GM18907 (cell line): ENCODE data around the gene G0S2.

ENCODE experiments used
- ATAC-seq: cut with Tn5 transposase; IDR thresholded peaks from one replicate; pipeline ENCODE4 v1.9.1; 2021; ENCODE audit warnings: mild to moderate bottlenecking, moderate library complexity; ENCODE audit not compliant: unreplicated experiment

G0S2 gene

DNA sequence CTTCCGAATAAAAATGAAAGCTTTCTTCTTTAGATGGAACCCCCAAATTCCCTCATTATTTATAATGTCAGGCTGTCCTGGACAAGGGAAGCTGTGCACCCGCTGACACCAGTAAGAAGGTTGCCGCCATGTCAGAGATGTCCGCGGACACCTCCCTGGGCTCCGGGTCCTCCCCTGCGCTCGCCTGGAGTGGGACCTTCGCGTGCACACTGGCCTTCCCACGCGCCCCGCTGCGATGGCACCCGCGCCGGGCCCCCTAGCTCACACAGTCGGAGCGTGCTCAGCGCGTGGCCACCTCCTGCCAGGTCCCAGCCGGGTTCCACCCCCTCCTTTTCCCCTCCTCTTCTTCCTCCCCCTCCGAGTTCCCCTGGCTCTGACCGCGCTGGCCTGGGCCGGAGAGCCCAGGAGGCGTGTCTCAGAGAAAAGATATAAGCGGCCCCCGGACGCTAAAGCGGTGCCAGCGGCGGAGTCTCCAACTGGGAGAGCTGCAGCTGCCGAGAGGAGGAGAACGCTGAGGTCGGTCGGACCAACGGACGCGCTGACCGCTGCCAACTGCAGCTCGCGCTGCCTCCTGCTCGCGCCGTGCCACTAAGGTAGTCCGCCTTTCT is at the start of gene G0S2:
Gene G0S2 (plus strand): TSS at position 456 of the 608 bp plus-strand sequence. CDS start 273 bp downstream, outside the sequence.
- no peak for ATAC-seq

- ATAC-seq: no peak
These were observed 49.4 kb upstream of the G0S2 start for GRCh38 chr1:209625791-209626285.

DNA sequence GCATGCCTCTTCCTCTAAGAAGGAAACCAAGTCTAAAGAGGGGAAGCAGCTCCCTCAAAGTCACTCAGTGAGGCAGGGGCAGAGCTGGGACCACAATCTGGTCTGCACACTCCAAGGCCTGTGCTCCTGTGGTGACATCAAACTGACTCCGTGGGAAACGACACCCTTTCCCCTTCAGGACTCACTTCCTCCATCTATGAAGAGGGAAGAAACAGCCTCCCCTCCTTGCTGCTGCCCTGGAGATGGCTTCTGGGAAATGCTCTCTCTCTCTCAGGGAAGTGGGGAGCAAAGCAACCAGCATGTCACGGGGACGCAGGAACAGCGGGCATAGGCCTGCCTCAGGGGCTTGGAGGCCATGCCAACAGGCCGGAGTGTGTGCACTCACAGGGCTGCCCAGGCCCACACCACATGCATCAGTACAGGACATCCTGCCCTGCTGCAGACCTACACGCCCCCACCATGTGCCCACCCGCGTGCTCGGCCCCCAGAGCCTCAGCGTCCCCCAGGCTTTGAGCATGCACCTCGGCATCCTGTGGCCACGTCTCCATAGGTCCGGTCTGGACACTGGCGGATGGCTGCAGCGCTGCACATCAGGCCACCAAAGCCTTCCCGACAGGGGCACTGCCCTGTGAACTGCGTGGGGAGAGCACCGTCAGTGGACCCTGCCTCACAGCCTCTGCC is 48.7 kb upstream of the G0S2 start:
- ATAC-seq: no peak

GRCh38 chr1:209627027-209627731 is 48.0 kb upstream of the G0S2 start:
- peak; percentile 3 for ATAC-seq

DNA sequence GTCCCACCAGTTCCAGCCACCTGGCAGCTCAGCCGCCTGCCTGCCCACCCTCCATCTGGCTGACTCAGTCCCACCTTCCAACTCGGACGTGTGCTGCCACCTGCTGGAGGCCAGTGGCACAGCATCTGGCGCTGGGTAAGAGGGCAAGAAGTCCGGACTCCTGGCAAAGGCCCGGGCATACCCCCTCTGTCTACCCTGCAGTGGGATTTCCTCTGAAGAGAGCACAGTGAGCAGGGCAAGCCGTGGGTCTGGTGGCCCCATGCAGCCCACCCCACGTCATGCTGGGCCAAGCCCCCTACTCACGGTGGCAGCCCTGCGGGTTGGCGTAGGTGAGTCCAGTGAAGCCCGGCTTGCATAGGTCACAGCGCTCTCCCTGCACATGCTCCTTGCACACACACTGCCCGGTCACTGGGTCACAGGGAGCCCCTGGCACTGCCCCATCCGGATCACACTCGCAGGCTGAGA is 47.4 kb upstream of the G0S2 start:
- peak; percentile 90 for ATAC-seq

DNA sequence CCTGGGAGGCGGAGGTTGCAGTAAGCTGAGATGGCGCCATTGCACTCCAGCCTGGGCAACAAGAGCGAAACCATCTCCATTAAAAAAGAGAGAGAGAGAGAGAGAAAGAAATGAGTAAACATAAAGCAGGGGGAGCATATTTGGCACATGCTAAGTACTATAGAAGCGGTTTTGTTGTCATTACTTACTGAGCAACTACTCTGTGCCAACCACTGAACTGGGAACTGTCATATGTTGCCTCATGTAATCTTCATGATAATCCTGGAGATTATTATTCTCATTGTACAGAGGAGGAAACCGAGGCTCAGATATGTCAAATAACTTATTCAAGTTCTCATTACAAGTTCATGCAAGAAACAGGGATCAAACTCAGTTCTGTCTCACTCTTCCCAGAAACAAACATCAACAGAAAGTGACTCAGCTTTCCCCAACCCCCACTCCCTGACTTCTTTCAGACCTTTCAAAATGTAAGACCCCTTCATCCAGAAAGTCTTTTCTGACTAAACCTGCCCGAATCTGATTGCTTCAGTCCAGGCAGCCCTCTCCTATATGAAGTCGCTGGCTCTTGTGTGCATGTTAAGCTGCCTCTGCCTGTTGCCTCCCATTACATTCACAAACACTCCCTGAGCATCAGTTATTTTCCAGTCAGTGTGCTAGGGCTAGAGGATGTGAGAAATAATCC is 46.5 kb upstream of the G0S2 start:
- ATAC-seq: no peak

GRCh38 chr1:209629621-209630382 is 45.4 kb upstream of the G0S2 start:
- no peak for ATAC-seq

- no peak for ATAC-seq
These were observed 44.6 kb upstream of the G0S2 start for GRCh38 chr1:209630383-209631225.

DNA sequence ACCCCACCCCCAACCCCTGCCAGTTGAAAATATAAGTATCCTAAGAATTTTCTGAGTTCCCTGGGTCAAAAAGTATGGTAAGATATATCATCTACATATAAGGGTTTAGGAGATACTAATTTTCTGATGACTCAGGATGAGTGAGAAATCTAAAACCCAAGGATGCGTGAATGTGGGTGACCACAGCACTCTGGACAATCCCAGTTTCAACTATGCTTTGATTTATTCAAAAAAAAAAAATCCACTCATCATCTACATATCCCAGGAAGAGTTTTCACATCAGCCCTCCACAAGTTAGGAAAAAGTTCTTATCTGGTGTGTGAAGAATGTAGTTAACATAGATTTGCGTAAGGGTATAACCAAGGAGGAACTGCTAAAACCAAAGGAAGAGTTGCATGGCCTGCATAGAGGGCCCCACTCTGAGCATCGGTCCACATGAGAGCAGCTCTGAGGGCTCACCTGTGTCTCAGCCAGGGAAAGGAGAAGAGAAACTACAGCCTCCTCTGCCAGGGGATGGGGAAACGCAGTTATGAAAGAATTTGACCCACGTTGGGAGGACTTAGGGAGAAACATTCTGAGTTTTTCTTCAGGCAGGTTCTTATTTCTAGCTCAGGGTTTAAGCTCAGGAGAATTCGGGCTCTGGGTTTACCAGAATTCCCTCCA is 41.7 kb upstream of the G0S2 start:
- ATAC-seq: no peak

DNA sequence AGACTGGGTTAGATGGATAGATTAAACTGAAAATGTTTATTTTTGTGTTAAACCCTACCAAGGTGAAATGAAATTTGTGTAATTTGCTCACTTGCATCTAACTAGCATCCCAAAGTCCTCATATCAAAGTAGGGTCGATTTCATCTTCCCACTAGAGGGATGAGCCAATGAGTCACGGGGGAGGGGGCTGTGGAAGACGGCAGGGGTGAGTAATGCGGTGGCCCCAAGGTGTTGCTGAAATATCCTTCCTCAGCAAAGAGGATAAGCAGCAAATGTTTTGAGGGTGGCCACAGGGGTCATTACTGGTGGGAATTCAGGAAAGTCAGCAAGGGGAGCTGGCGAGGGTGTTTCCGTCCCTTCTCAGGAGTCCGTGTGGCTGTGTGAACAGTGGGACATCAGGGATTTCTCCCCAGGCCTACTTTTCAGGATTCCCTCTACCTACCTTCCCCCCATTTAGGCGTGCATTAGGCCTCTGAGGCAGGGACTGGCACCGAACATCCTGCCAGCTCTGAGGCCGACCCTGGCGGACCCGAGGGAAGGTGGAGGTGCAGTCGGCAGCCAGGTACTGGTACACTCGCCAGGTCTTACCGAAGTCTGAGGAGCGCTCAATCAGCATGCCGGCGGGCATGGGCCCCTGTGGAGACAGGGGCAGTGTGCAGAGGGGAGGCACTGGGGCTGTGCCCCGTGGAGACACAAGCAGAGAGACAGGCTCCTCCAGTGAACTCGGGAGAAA is 41.0 kb upstream of the G0S2 start:
- ATAC-seq: no peak

DNA sequence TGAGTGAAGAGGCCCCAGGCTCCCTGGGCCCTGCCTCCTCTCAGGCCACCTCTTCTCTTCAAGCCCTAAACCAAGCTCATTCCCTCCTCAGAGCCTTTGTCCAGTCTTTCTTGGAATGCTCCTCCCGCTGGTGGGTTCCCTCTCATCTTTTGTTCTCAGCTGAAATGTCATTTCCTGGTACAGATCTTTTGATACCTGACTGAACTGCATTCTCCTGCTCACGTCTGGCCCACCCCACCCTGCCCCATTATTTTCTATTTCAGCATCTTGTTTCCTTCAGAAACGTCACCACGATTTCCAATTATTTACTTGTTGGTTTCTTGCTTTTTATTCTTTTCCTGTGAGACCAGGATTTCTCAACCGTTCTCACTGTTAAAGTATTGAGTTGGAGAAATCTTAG is 39.4 kb upstream of the G0S2 start:
- no peak for ATAC-seq

GRCh38 chr1:209641832-209642172 is 33.4 kb upstream of the G0S2 start:
- no peak for ATAC-seq

- ATAC-seq: no peak
These were observed 32.4 kb upstream of the G0S2 start for GRCh38 chr1:209642816-209643215.

- no peak for ATAC-seq
These were observed 31.8 kb upstream of the G0S2 start for GRCh38 chr1:209643285-209644020.

- ATAC-seq: no peak
These were observed 29.4 kb upstream of the G0S2 start for GRCh38 chr1:209645574-209646452.

GRCh38 chr1:209646558-209646957 is 28.7 kb upstream of the G0S2 start:
- no peak for ATAC-seq

DNA sequence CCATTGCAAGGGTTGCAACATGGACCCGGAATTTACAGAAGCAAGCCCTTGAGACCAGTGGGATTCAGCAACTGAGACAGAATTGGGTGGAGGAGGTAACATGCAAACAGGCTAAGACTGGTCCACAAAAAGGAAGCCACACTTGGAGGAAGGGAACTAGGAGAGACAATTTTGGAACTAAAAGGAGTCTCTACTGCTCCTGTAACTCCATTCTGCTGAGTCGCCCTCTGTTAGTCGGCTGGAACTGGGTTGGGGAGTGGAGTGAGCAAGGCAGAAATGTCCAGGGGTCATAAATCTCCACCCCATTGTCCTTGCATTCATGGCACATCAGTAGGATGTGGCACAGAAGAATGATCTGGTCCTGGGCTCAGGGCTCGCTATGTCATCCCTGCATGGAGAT is 28.1 kb upstream of the G0S2 start:
- ATAC-seq: no peak
